Measurements from ENCODE around the gene PPP1R7.

PPP1R7 gene

GRCh38 chr2:241217320-241218031, 67.2 kb downstream of the PPP1R7 start:
- peak; percentile 86 for DNase-seq

- DNase-seq, result peak; percentile 61
These were observed 68.1 kb downstream of the PPP1R7 start for GRCh38 chr2:241218131-241219029.

GRCh38 chr2:241219030-241219382, 68.7 kb downstream of the PPP1R7 start:
- DNase-seq, result no peak

GRCh38 chr2:241219856-241220356, 69.6 kb downstream of the PPP1R7 start:
- no peak for DNase-seq

- no peak for DNase-seq
These were observed 73.1 kb downstream of the PPP1R7 start for GRCh38 chr2:241223211-241224017.

GRCh38 chr2:241224018-241224850, 74.0 kb downstream of the PPP1R7 start:
- peak; percentile 81 for DNase-seq

- DNase-seq, result no peak
These were observed 74.7 kb downstream of the PPP1R7 start for GRCh38 chr2:241224851-241225438.

- no peak for DNase-seq
These were observed 75.3 kb downstream of the PPP1R7 start for GRCh38 chr2:241225545-241225944.

GRCh38 chr2:241225983-241226382, 75.7 kb downstream of the PPP1R7 start:
- DNase-seq, result no peak

- no peak for DNase-seq
These were observed 76.7 kb downstream of the PPP1R7 start for GRCh38 chr2:241226723-241227572.

- no peak for DNase-seq
These were observed 77.3 kb downstream of the PPP1R7 start for GRCh38 chr2:241227594-241227993.

GRCh38 chr2:241228081-241228859, 78.0 kb downstream of the PPP1R7 start:
- no peak for DNase-seq

GRCh38 chr2:241228860-241229516, 78.7 kb downstream of the PPP1R7 start:
- DNase-seq, result no peak

- no peak for DNase-seq
These were observed 79.5 kb downstream of the PPP1R7 start for GRCh38 chr2:241229563-241230401.

- peak; percentile 9 for DNase-seq
These were observed 80.2 kb downstream of the PPP1R7 start for GRCh38 chr2:241230435-241230834.

GRCh38 chr2:241232736-241233575, 82.7 kb downstream of the PPP1R7 start:
- no peak for DNase-seq
